Pulmonary artery endothelial cell (primary cell): ENCODE measurements around the gene MMP19. TPM values are rescaled to one million over a fixed set of nuclear protein-coding genes. Genes with fewer than 3 reads are reported as not detected.
"Not testable (repeated sequence)": the region's sequence is repeated elsewhere in the genome, so short reads cannot be mapped to it uniquely, and the experiment has no call there.

Experiments used
- DNase-seq: peaks from one replicate; pipeline ENCODE4 v3.0.0-alpha.2; 2011; ENCODE audit warnings: low read depth, low spot score
- total RNA-seq: library from RNA; depleted of rRNA; stranded (reverse); fragments of >200 nt; gene quantifications from 2 replicates; pipeline ENCODE4 v1.2.3, GENCODE V29; 2014

The MMP19 gene
- total RNA-seq, 1 donor from 2014 or later: 0.46 TPM

DNA sequence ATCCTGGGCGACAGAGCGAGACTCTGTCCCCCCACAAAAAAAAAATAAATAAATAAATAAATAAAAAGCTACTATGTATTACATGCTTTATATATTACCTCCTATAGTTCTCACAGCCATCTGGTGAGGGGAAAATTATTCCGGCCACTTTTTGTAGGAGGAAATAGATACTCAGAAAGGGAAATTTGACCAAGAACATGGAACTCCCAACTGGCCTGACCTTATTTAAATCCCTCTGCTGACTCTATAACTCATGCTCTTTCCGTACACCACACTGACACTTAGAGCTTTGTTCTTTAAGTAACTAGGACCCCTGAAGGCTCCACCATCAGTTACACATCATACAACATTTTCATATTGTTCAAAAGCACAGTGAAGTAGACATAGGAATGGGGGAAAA, 2.2 kb upstream of the MMP19 start:
- DNase-seq: no peak

DNA sequence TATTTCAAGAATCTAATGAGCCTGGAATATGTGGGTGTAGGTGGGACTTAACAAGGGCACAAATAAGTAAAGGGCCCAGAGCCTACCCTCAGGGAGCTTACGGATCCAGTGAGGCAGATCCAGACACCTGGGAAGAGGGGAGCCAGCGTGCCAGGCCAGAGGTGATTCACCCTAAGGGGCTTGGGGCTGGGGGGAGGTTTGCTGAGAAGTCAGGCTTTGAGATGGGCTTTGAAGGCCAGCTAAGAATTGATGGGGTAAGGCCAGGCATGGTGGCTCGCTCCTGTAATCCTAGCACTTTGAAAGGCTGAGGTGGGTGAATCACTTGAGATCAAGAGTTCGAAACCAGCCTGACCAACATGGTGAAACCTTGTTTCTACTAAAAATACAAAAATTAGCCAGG, 695 bp upstream of the MMP19 start:
- DNase-seq: no peak

DNA sequence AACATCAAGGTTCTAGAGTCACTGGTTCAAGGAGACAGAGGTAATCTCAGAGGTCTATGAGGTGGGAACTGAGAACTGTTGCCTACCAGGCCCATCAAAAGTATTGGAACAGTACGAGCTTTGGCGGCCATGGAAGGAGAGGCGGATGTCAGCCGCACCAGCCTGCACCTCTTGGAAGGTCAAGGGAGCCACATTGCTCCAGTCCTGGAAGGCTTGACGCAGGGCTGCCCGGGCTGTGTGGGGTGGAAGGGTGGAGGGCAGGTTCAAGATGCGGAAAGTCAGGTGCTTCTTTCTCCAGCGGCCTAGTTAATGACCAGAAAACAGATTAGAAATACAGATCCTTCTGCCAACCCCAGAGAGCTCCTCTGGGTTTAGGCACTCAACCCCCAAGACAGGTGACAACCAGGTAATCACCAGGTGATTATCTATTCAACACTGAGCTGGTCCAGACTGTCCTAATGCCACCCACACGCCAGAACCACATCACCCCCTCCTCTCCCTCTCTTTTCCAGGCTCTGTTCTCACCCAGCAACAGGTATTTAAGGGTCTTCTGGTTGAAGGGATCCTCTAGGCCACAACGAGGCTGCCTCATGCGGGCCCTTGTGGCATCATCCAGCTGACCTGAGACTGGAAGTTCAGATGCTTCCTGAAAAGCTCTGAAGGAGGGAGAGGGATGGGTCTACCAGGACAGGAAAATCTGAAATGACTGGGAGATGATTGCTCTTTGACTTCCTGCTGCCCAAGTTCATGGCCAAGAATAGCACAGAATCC, 2.0 kb downstream of the MMP19 start:
- DNase-seq: no peak

DNA sequence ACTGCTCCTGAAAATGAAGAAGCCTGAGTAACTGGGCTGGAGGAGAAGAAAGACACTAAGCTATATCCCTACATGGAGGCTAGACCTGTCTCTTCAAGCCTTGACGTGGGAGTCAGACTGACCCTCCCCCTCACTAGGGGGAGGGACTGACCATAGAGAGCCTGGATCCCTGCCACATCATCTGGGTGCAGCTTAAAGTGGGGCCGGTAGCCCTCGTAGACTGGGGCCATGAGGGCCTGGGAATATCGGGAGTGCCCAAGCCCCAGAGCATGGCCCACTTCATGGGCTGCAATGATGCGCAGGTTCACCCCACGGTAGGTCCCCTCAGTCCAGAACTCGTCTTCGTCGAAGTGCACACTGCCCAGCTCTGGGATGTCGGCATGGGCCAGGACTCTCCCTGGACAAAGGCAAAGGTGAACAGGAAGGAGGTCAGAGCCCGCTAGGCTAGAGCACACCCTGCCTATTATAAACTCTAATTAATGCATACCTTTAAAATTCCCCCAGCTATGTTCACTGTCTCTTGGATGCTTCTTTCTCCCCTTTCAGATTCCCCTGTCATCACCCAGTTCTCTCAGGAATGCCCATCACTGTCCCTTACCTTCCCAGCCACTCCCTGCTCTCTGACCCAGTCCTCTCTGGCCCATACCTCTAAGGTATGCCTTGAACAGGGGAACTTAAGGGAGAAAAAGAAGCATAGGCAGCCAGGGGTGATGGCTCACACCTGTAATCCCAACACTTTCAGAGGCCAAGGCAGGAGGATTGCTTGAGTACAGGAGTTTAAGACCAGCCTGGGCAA, 3.2 kb downstream of the MMP19 start:
- no peak for DNase-seq

GRCh38 chr12:55838361-55838760, 4.4 kb downstream of the MMP19 start:
- no peak for DNase-seq

GRCh38 chr12:55834400-55834799, 8.3 kb downstream of the MMP19 start:
- not testable (repeated sequence) for DNase-seq

- DNase-seq: no peak
These were observed 9.7 kb downstream of the MMP19 start for GRCh38 chr12:55833056-55833455.

DNA sequence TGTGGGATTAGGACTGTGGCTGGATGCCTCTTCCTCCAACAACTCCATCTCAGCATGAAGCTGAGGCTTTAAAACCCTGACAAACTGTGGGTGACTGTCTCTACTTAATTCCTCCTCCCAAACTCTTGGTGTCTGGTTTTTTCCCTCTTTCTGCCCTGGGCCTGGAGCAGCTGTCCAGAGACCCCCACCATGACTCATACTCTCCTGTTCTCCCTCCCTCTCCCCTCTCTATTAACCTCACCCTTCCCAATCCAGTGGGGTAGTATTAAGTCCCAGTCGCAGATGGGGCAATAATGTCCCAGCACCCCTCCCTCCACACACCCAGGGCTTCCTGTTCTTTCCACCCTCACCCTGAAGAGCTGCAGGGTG, 11.3 kb downstream of the MMP19 start:
- no peak for DNase-seq

- no peak for DNase-seq
These were observed 11.9 kb downstream of the MMP19 start for GRCh38 chr12:55830601-55831446.

GRCh38 chr12:55829967-55830600, 12.7 kb downstream of the MMP19 start:
- no peak for DNase-seq

- DNase-seq: no peak
These were observed 14.4 kb downstream of the MMP19 start for GRCh38 chr12:55828357-55828756.

GRCh38 chr12:55827806-55828205, 14.9 kb downstream of the MMP19 start:
- no peak for DNase-seq

DNA sequence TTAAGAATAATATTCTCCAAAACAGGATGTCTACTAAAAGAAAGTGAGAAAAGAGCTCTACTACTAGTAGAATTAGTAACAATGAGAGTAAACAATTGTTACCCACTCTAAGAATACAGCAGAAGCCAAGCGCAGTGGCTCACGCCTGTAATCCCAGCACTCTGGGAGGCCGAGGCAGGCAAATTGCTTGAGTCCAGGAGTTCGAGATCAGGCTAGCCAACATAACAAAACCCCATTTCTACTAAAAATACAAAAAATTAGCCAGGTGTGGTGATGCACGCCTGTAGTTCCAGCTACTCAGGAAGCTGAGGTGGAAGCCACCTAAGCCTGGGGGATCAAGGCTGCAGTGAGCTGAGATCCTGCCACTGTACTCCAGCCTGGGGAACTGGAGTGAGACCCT, 18.0 kb downstream of the MMP19 start:
- no peak for DNase-seq

- no peak for DNase-seq
These were observed 19.3 kb downstream of the MMP19 start for GRCh38 chr12:55823419-55823818.

DNA sequence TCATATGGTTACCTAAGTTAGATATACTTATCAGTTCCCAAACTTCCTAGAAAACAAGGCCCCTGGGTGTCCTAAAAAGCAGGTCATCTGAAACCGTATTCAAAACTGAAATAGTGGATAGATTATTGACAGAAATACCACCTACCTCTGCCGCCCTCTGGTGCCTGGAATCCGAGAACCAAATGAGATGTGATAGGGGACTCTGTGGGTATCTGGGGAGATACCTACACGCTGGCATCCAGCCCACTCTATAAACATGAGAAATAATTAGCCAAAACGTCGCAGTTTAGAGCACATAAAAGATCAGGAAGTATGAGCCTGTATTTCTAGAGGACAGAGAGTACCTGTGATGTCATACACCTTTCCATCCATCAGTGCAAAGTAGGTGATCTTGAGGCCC, 20.5 kb downstream of the MMP19 start:
- no peak for DNase-seq

- no peak for DNase-seq
These were observed 22.1 kb downstream of the MMP19 start for GRCh38 chr12:55820679-55821078.

DNA sequence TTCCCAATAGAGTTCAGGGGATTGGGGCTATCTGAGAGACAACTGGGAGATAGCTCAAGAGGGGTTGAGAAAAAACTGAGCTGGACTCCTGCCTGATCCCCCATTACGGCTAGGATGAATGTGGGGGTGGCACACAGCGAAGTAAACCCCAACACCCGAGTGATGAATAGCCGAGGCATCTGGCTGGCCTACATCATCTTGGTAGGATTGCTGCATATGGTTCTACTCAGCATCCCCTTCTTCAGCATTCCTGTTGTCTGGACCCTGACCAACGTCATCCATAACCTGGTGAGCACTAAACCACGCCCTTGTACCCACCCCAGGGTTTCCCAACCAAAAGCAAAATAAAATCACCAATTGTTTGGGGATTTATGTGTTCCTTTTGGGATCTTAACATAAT, 23.9 kb downstream of the MMP19 start:
- DNase-seq: no peak

GRCh38 chr12:55818140-55818728, 24.5 kb downstream of the MMP19 start:
- DNase-seq: no peak

GRCh38 chr12:55817345-55818139, 25.2 kb downstream of the MMP19 start, which contains the start of the genes ORMDL2 and SARNP:
Gene ORMDL2 (plus strand): TSS chr12:55818041. CDS start chr12:55819000, 959 bp downstream.
Gene SARNP (minus strand): TSS chr12:55817724. CDS start chr12:55817701, 23 bp downstream.
- peak; percentile 100 for DNase-seq

GRCh38 chr12:55816881-55817344, 25.8 kb downstream of the MMP19 start:
- no peak for DNase-seq
